ENCODE data around the gene CDH11.

The CDH11 gene

GRCh38 chr16:65070831-65071432 is 50.9 kb downstream of the CDH11 start:
- DNase-seq: no peak
- WGBS (ENCODE audit: insufficient coverage): 80% methylated on average over 5 of the region's 12 CpGs
- ChIA-PET POLR2A (no interaction called here), CTCF (no interaction called here)
- Histone ChIP-seq H3K4me3 (ENCODE audit: control insufficient read depth in 1 of 7, extremely low read depth in 1 of 7, insufficient read depth in 4 of 7, low read depth in 2 of 7, low read length in 6 of 7) (no peak overlapping the region), H3K9me3 (ENCODE audit: control extremely low read depth in 1 of 5, control insufficient read depth in 4 of 5, insufficient read depth in 2 of 5, low read depth in 1 of 5, low read length in 4 of 5) (no peaks in the 10 kb centered on the region), H3K36me3 (ENCODE audit: control insufficient read depth in 4 of 4, insufficient read depth in 4 of 4, low read length in 3 of 4) (no peaks in the 10 kb centered on the region), H3K27me3 (replicated peaks in 2 of 5; ENCODE audit: control insufficient read depth in 4 of 5, insufficient read depth in 5 of 5, low read length in 4 of 5) (no peaks in the 10 kb centered on the region), H3K4me1 (ENCODE audit: control extremely low read depth in 1 of 4, control insufficient read depth in 4 of 4, insufficient read depth in 4 of 4, low read length in 3 of 4) (no peaks in the 10 kb centered on the region), H3K27ac (ENCODE audit: insufficient read depth in 1 of 2, low read depth in 1 of 2, low read length in 2 of 2, poor library complexity in 1 of 2, severe bottlenecking in 2 of 2) (no peak overlapping the region)

GRCh38 chr16:65069766-65070165 is 52.1 kb downstream of the CDH11 start:
- Histone ChIP-seq H3K4me1 (ENCODE audit: control extremely low read depth in 1 of 4, control insufficient read depth in 4 of 4, insufficient read depth in 4 of 4, low read length in 3 of 4) (no peaks in the 10 kb centered on the region), H3K4me3 (ENCODE audit: control insufficient read depth in 1 of 7, extremely low read depth in 1 of 7, insufficient read depth in 4 of 7, low read depth in 2 of 7, low read length in 6 of 7) (no peak overlapping the region), H3K27ac (ENCODE audit: insufficient read depth in 1 of 2, low read depth in 1 of 2, low read length in 2 of 2, poor library complexity in 1 of 2, severe bottlenecking in 2 of 2) (no peak overlapping the region), H3K27me3 (replicated peaks in 2 of 5; ENCODE audit: control insufficient read depth in 4 of 5, insufficient read depth in 5 of 5, low read length in 4 of 5) (no peaks in the 10 kb centered on the region), H3K9me3 (ENCODE audit: control extremely low read depth in 1 of 5, control insufficient read depth in 4 of 5, insufficient read depth in 2 of 5, low read depth in 1 of 5, low read length in 4 of 5) (no peaks in the 10 kb centered on the region), H3K36me3 (ENCODE audit: control insufficient read depth in 4 of 4, insufficient read depth in 4 of 4, low read length in 3 of 4) (no peaks in the 10 kb centered on the region)
- WGBS (ENCODE audit: insufficient coverage): 93% methylated on average over 1 of the region's 2 CpGs
- ChIA-PET CTCF (no interaction called here), POLR2A (no interaction called here)
- no peak for DNase-seq

- Histone ChIP-seq H3K27ac (ENCODE audit: insufficient read depth in 1 of 2, low read depth in 1 of 2, low read length in 2 of 2, poor library complexity in 1 of 2, severe bottlenecking in 2 of 2) (no peak overlapping the region), H3K36me3 (ENCODE audit: control insufficient read depth in 4 of 4, insufficient read depth in 4 of 4, low read length in 3 of 4) (no peaks in the 10 kb centered on the region), H3K4me3 (ENCODE audit: control insufficient read depth in 1 of 7, extremely low read depth in 1 of 7, insufficient read depth in 4 of 7, low read depth in 2 of 7, low read length in 6 of 7) (no peak overlapping the region), H3K9me3 (ENCODE audit: control extremely low read depth in 1 of 5, control insufficient read depth in 4 of 5, insufficient read depth in 2 of 5, low read depth in 1 of 5, low read length in 4 of 5) (no peaks in the 10 kb centered on the region), H3K27me3 (replicated peaks in 2 of 5; ENCODE audit: control insufficient read depth in 4 of 5, insufficient read depth in 5 of 5, low read length in 4 of 5) (no peaks in the 10 kb centered on the region), H3K4me1 (ENCODE audit: control extremely low read depth in 1 of 4, control insufficient read depth in 4 of 4, insufficient read depth in 4 of 4, low read length in 3 of 4) (no peaks in the 10 kb centered on the region)
- CTCF ChIA-PET: no interaction called here
- no peak for DNase-seq
- POLR2A ChIA-PET: no interaction called here
- WGBS (ENCODE audit: insufficient coverage): 80% methylated on average over 1 of the region's 4 CpGs
Measured at GRCh38 chr16:65069065-65069464, 52.8 kb downstream of the CDH11 start.

GRCh38 chr16:65068151-65068740 is 53.6 kb downstream of the CDH11 start:
- H3K9me3 ChIP-seq (ENCODE audit: control extremely low read depth in 1 of 5, control insufficient read depth in 4 of 5, insufficient read depth in 2 of 5, low read depth in 1 of 5, low read length in 4 of 5): no peaks in the 10 kb centered on the region
- no peaks in the 10 kb centered on the region for H3K27me3 ChIP-seq (replicated peaks in 2 of 5; ENCODE audit: control insufficient read depth in 4 of 5, insufficient read depth in 5 of 5, low read length in 4 of 5)
- no peaks in the 10 kb centered on the region for H3K4me1 ChIP-seq (ENCODE audit: control extremely low read depth in 1 of 4, control insufficient read depth in 4 of 4, insufficient read depth in 4 of 4, low read length in 3 of 4)
- H3K27ac ChIP-seq (ENCODE audit: insufficient read depth in 1 of 2, low read depth in 1 of 2, low read length in 2 of 2, poor library complexity in 1 of 2, severe bottlenecking in 2 of 2): no peak overlapping the region
- H3K4me3 ChIP-seq (ENCODE audit: control insufficient read depth in 1 of 7, extremely low read depth in 1 of 7, insufficient read depth in 4 of 7, low read depth in 2 of 7, low read length in 6 of 7): no peak overlapping the region
- POLR2A ChIA-PET: no interaction called here
- H3K36me3 ChIP-seq (ENCODE audit: control insufficient read depth in 4 of 4, insufficient read depth in 4 of 4, low read length in 3 of 4): no peaks in the 10 kb centered on the region
- WGBS (ENCODE audit: insufficient coverage): 100% methylated on average over 3 of the region's 5 CpGs
- CTCF ChIA-PET: no interaction called here
- no peak for DNase-seq

- WGBS (ENCODE audit: insufficient coverage): 67% methylated on average over 1 of the region's 1 CpG
- H3K9me3 ChIP-seq (ENCODE audit: control extremely low read depth in 1 of 5, control insufficient read depth in 4 of 5, insufficient read depth in 2 of 5, low read depth in 1 of 5, low read length in 4 of 5): no peaks in the 10 kb centered on the region
- H3K36me3 ChIP-seq (ENCODE audit: control insufficient read depth in 4 of 4, insufficient read depth in 4 of 4, low read length in 3 of 4): no peaks in the 10 kb centered on the region
- ChIA-PET CTCF (no interaction called here), POLR2A (no interaction called here)
- DNase-seq: no peak
- no peaks in the 10 kb centered on the region for H3K4me1 ChIP-seq (ENCODE audit: control extremely low read depth in 1 of 4, control insufficient read depth in 4 of 4, insufficient read depth in 4 of 4, low read length in 3 of 4)
- H3K4me3 ChIP-seq (ENCODE audit: control insufficient read depth in 1 of 7, extremely low read depth in 1 of 7, insufficient read depth in 4 of 7, low read depth in 2 of 7, low read length in 6 of 7): no peak overlapping the region
- no peak overlapping the region for H3K27ac ChIP-seq (ENCODE audit: insufficient read depth in 1 of 2, low read depth in 1 of 2, low read length in 2 of 2, poor library complexity in 1 of 2, severe bottlenecking in 2 of 2)
- no peaks in the 10 kb centered on the region for H3K27me3 ChIP-seq (replicated peaks in 2 of 5; ENCODE audit: control insufficient read depth in 4 of 5, insufficient read depth in 5 of 5, low read length in 4 of 5)
Measured at GRCh38 chr16:65066651-65067050, 55.2 kb downstream of the CDH11 start.

GRCh38 chr16:65065031-65065430 is 56.8 kb downstream of the CDH11 start:
- H3K36me3 ChIP-seq (ENCODE audit: control insufficient read depth in 4 of 4, insufficient read depth in 4 of 4, low read length in 3 of 4): no peaks in the 10 kb centered on the region
- WGBS (ENCODE audit: insufficient coverage): 80% methylated on average over 4 of the region's 7 CpGs
- no peak overlapping the region for H3K27ac ChIP-seq (ENCODE audit: insufficient read depth in 1 of 2, low read depth in 1 of 2, low read length in 2 of 2, poor library complexity in 1 of 2, severe bottlenecking in 2 of 2)
- H3K4me1 ChIP-seq (ENCODE audit: control extremely low read depth in 1 of 4, control insufficient read depth in 4 of 4, insufficient read depth in 4 of 4, low read length in 3 of 4): no peaks in the 10 kb centered on the region
- no peaks in the 10 kb centered on the region for H3K9me3 ChIP-seq (ENCODE audit: control extremely low read depth in 1 of 5, control insufficient read depth in 4 of 5, insufficient read depth in 2 of 5, low read depth in 1 of 5, low read length in 4 of 5)
- H3K27me3 ChIP-seq (replicated peaks in 2 of 5; ENCODE audit: control insufficient read depth in 4 of 5, insufficient read depth in 5 of 5, low read length in 4 of 5): no peaks in the 10 kb centered on the region
- H3K4me3 ChIP-seq (ENCODE audit: control insufficient read depth in 1 of 7, extremely low read depth in 1 of 7, insufficient read depth in 4 of 7, low read depth in 2 of 7, low read length in 6 of 7): no peak overlapping the region
- CTCF ChIA-PET: no interaction called here
- DNase-seq: no peak
- POLR2A ChIA-PET: no interaction called here

- no peaks in the 10 kb centered on the region for H3K4me1 ChIP-seq (ENCODE audit: control extremely low read depth in 1 of 4, control insufficient read depth in 4 of 4, insufficient read depth in 4 of 4, low read length in 3 of 4)
Measured at GRCh38 chr16:65064131-65064530, 57.7 kb downstream of the CDH11 start.

More at GRCh38 chr16:65064131-65064530, 57.7 kb downstream of the CDH11 start:
- no peak for DNase-seq
- ChIA-PET POLR2A (no interaction called here), CTCF (no interaction called here)
- Histone ChIP-seq H3K9me3 (ENCODE audit: control extremely low read depth in 1 of 5, control insufficient read depth in 4 of 5, insufficient read depth in 2 of 5, low read depth in 1 of 5, low read length in 4 of 5) (peaks cover 0 to 2% (median 0%) of the 10 kb centered on the region in 5 experiments), H3K4me3 (ENCODE audit: control insufficient read depth in 1 of 7, extremely low read depth in 1 of 7, insufficient read depth in 4 of 7, low read depth in 2 of 7, low read length in 6 of 7) (no peak overlapping the region), H3K27ac (ENCODE audit: insufficient read depth in 1 of 2, low read depth in 1 of 2, low read length in 2 of 2, poor library complexity in 1 of 2, severe bottlenecking in 2 of 2) (no peak overlapping the region), H3K36me3 (ENCODE audit: control insufficient read depth in 4 of 4, insufficient read depth in 4 of 4, low read length in 3 of 4) (no peaks in the 10 kb centered on the region), H3K27me3 (replicated peaks in 2 of 5; ENCODE audit: control insufficient read depth in 4 of 5, insufficient read depth in 5 of 5, low read length in 4 of 5) (peaks cover 0 to 6% (median 4%) of the 10 kb centered on the region in 5 experiments)
- WGBS (ENCODE audit: insufficient coverage): 76% methylated on average over 2 of the region's 2 CpGs

Data from common myeloid progenitor, CD34-positive (primary cell).